ENCODE results near the gene MAD1L1.
A peak's percentile ranks its signal among the peaks of the same experiment; 100 is the strongest.

MAD1L1 gene

GRCh38 chr7:2264158-2264557 lies 31.4 kb upstream of the MAD1L1 start:
- Histone ChIP-seq H3K14ac (ENCODE audit: low read length in 2 of 2) (no peak overlapping the region), H3K36me3 (ENCODE audit: control insufficient read depth in 1 of 2, insufficient read depth in 2 of 2, low read depth in 1 of 2, low read length in 2 of 2) (peaks cover 36% of the 10 kb centered on the region in 2 experiments), H3K18ac (ENCODE audit: low read depth in 1 of 2, low read length in 2 of 2) (no peak overlapping the region), H3K27ac (ENCODE audit: low read length, poor library complexity, severe bottlenecking) (no peak overlapping the region), H2BK12ac (ENCODE audit: low read length in 2 of 2) (no peak overlapping the region), H3K4me2 (ENCODE audit: low read length, poor library complexity, severe bottlenecking) (no peak overlapping the region), H3K9ac (ENCODE audit: low read length) (no peak overlapping the region), H3K4me1 (ENCODE audit: control insufficient read depth, insufficient read depth, low read depth, low read length) (peaks cover 9% of the 10 kb centered on the region), H3K27me3 (ENCODE audit: control insufficient read depth in 1 of 2, insufficient read depth in 1 of 2, low read length in 2 of 2) (no peaks in the 10 kb centered on the region), H4K91ac (ENCODE audit: low read length) (no peak overlapping the region), H2AK5ac (ENCODE audit: low read length, severe bottlenecking) (no peak overlapping the region), H3K9me3 (ENCODE audit: control insufficient read depth, low read length) (no peaks in the 10 kb centered on the region), H4K8ac (ENCODE audit: low read length) (no peak overlapping the region), H3K79me1 (replicated peaks; ENCODE audit: low read length, poor library complexity, severe bottlenecking) (peaks cover 8% of the 10 kb centered on the region), H2AFZ (ENCODE audit: low read depth, low read length) (no peak overlapping the region), H2BK15ac (ENCODE audit: low read depth, poor library complexity, severe bottlenecking) (no peak overlapping the region), H2BK5ac (ENCODE audit: low read depth, low read length, poor library complexity, severe bottlenecking) (no peak overlapping the region), H2BK120ac (ENCODE audit: low read depth, low read length) (no peak overlapping the region), H3K23ac (ENCODE audit: low read length in 2 of 2) (no peak overlapping the region), H3K4ac (ENCODE audit: low read depth in 1 of 2, low read length in 2 of 2) (no peak overlapping the region), H3K4me3 (ENCODE audit: insufficient read depth in 1 of 2, low read depth in 1 of 2, low read length in 2 of 2) (no peak overlapping the region)
- WGBS, result 99% methylated on average over 23 of the region's 23 CpGs
- no peak for DNase-seq

GRCh38 chr7:2263176-2263575 lies 30.4 kb upstream of the MAD1L1 start:
- H3K4ac ChIP-seq (ENCODE audit: low read depth in 1 of 2, low read length in 2 of 2), result no peak overlapping the region
- peaks cover 14% of the 10 kb centered on the region for H3K4me1 ChIP-seq (ENCODE audit: control insufficient read depth, insufficient read depth, low read depth, low read length)
- H3K9me3 ChIP-seq (ENCODE audit: control insufficient read depth, low read length), result no peaks in the 10 kb centered on the region
- no peak overlapping the region for H3K4me2 ChIP-seq (ENCODE audit: low read length, poor library complexity, severe bottlenecking)
- no peak overlapping the region for H3K4me3 ChIP-seq (ENCODE audit: insufficient read depth in 1 of 2, low read depth in 1 of 2, low read length in 2 of 2)
- no peak overlapping the region for H4K8ac ChIP-seq (ENCODE audit: low read length)
- H3K36me3 ChIP-seq (ENCODE audit: control insufficient read depth in 1 of 2, insufficient read depth in 2 of 2, low read depth in 1 of 2, low read length in 2 of 2), result peaks cover 36 to 46% of the 10 kb centered on the region in 2 experiments
- no peak overlapping the region for H2AFZ ChIP-seq (ENCODE audit: low read depth, low read length)
- no peak overlapping the region for H3K9ac ChIP-seq (ENCODE audit: low read length)
- peaks cover 12% of the 10 kb centered on the region for H3K79me1 ChIP-seq (replicated peaks; ENCODE audit: low read length, poor library complexity, severe bottlenecking)
- H3K27ac ChIP-seq (ENCODE audit: low read length, poor library complexity, severe bottlenecking), result no peak overlapping the region
- no peak overlapping the region for H2BK5ac ChIP-seq (ENCODE audit: low read depth, low read length, poor library complexity, severe bottlenecking)
- H2BK120ac ChIP-seq (ENCODE audit: low read depth, low read length), result no peak overlapping the region
- H2AK5ac ChIP-seq (ENCODE audit: low read length, severe bottlenecking), result no peak overlapping the region
- H3K27me3 ChIP-seq (ENCODE audit: control insufficient read depth in 1 of 2, insufficient read depth in 1 of 2, low read length in 2 of 2), result no peaks in the 10 kb centered on the region
- 98% methylated on average over 18 of the region's 18 CpGs for WGBS
- H3K23ac ChIP-seq (ENCODE audit: low read length in 2 of 2), result no peak overlapping the region
- H3K18ac ChIP-seq (ENCODE audit: low read depth in 1 of 2, low read length in 2 of 2), result no peak overlapping the region
- H4K91ac ChIP-seq (ENCODE audit: low read length), result no peak overlapping the region
- H3K14ac ChIP-seq (ENCODE audit: low read length in 2 of 2), result no peak overlapping the region
- no peak for DNase-seq
- H2BK12ac ChIP-seq (ENCODE audit: low read length in 2 of 2), result no peak overlapping the region
- no peak overlapping the region for H2BK15ac ChIP-seq (ENCODE audit: low read depth, poor library complexity, severe bottlenecking)

- H4K91ac ChIP-seq (ENCODE audit: low read length), result no peak overlapping the region
- no peak for DNase-seq
- H3K36me3 ChIP-seq (ENCODE audit: control insufficient read depth in 1 of 2, insufficient read depth in 2 of 2, low read depth in 1 of 2, low read length in 2 of 2), result peaks cover 47 to 60% of the 10 kb centered on the region in 2 experiments
- peaks cover 11% of the 10 kb centered on the region for H3K4me1 ChIP-seq (ENCODE audit: control insufficient read depth, insufficient read depth, low read depth, low read length)
- H2AFZ ChIP-seq (ENCODE audit: low read depth, low read length), result no peak overlapping the region
- peaks cover 12% of the 10 kb centered on the region for H3K79me1 ChIP-seq (replicated peaks; ENCODE audit: low read length, poor library complexity, severe bottlenecking)
- no peak overlapping the region for H4K8ac ChIP-seq (ENCODE audit: low read length)
- no peak overlapping the region for H3K4me2 ChIP-seq (ENCODE audit: low read length, poor library complexity, severe bottlenecking)
- H3K9ac ChIP-seq (ENCODE audit: low read length), result no peak overlapping the region
- H3K18ac ChIP-seq (ENCODE audit: low read depth in 1 of 2, low read length in 2 of 2), result no peak overlapping the region
- H3K4me3 ChIP-seq (ENCODE audit: insufficient read depth in 1 of 2, low read depth in 1 of 2, low read length in 2 of 2), result no peak overlapping the region
- H3K4ac ChIP-seq (ENCODE audit: low read depth in 1 of 2, low read length in 2 of 2), result no peak overlapping the region
- no peaks in the 10 kb centered on the region for H3K27me3 ChIP-seq (ENCODE audit: control insufficient read depth in 1 of 2, insufficient read depth in 1 of 2, low read length in 2 of 2)
- no peak overlapping the region for H3K14ac ChIP-seq (ENCODE audit: low read length in 2 of 2)
- 96% methylated on average over 14 of the region's 14 CpGs for WGBS
- no peak overlapping the region for H2BK5ac ChIP-seq (ENCODE audit: low read depth, low read length, poor library complexity, severe bottlenecking)
- H3K23ac ChIP-seq (ENCODE audit: low read length in 2 of 2), result no peak overlapping the region
- H2BK15ac ChIP-seq (ENCODE audit: low read depth, poor library complexity, severe bottlenecking), result no peak overlapping the region
- H2BK12ac ChIP-seq (ENCODE audit: low read length in 2 of 2), result no peak overlapping the region
- H2BK120ac ChIP-seq (ENCODE audit: low read depth, low read length), result no peak overlapping the region
- no peaks in the 10 kb centered on the region for H3K9me3 ChIP-seq (ENCODE audit: control insufficient read depth, low read length)
- H2AK5ac ChIP-seq (ENCODE audit: low read length, severe bottlenecking), result no peak overlapping the region
- H3K27ac ChIP-seq (ENCODE audit: low read length, poor library complexity, severe bottlenecking), result no peak overlapping the region
Measured at GRCh38 chr7:2261611-2262010, 28.9 kb upstream of the MAD1L1 start.

GRCh38 chr7:2260820-2261219 lies 28.1 kb upstream of the MAD1L1 start:
- no peak overlapping the region for H3K18ac ChIP-seq (ENCODE audit: low read depth in 1 of 2, low read length in 2 of 2)
- H3K23ac ChIP-seq (ENCODE audit: low read length in 2 of 2), result no peak overlapping the region
- peaks cover 12% of the 10 kb centered on the region for H3K79me1 ChIP-seq (replicated peaks; ENCODE audit: low read length, poor library complexity, severe bottlenecking)
- no peaks in the 10 kb centered on the region for H3K27me3 ChIP-seq (ENCODE audit: control insufficient read depth in 1 of 2, insufficient read depth in 1 of 2, low read length in 2 of 2)
- no peak overlapping the region for H3K4me3 ChIP-seq (ENCODE audit: insufficient read depth in 1 of 2, low read depth in 1 of 2, low read length in 2 of 2)
- no peak overlapping the region for H3K14ac ChIP-seq (ENCODE audit: low read length in 2 of 2)
- H2AK5ac ChIP-seq (ENCODE audit: low read length, severe bottlenecking), result no peak overlapping the region
- H3K9me3 ChIP-seq (ENCODE audit: control insufficient read depth, low read length), result no peaks in the 10 kb centered on the region
- no peak overlapping the region for H3K4me2 ChIP-seq (ENCODE audit: low read length, poor library complexity, severe bottlenecking)
- H2BK15ac ChIP-seq (ENCODE audit: low read depth, poor library complexity, severe bottlenecking), result no peak overlapping the region
- H2BK120ac ChIP-seq (ENCODE audit: low read depth, low read length), result no peak overlapping the region
- H4K91ac ChIP-seq (ENCODE audit: low read length), result no peak overlapping the region
- H3K4me1 ChIP-seq (ENCODE audit: control insufficient read depth, insufficient read depth, low read depth, low read length), result peaks cover 16% of the 10 kb centered on the region
- H2BK5ac ChIP-seq (ENCODE audit: low read depth, low read length, poor library complexity, severe bottlenecking), result no peak overlapping the region
- H3K36me3 ChIP-seq (ENCODE audit: control insufficient read depth in 1 of 2, insufficient read depth in 2 of 2, low read depth in 1 of 2, low read length in 2 of 2), result peaks cover 54 to 68% of the 10 kb centered on the region in 2 experiments
- no peak overlapping the region for H4K8ac ChIP-seq (ENCODE audit: low read length)
- H2BK12ac ChIP-seq (ENCODE audit: low read length in 2 of 2), result no peak overlapping the region
- 99% methylated on average over 5 of the region's 5 CpGs for WGBS
- peak; percentile 18 for DNase-seq
- no peak overlapping the region for H3K27ac ChIP-seq (ENCODE audit: low read length, poor library complexity, severe bottlenecking)
- H2AFZ ChIP-seq (ENCODE audit: low read depth, low read length), result no peak overlapping the region
- H3K9ac ChIP-seq (ENCODE audit: low read length), result no peak overlapping the region
- H3K4ac ChIP-seq (ENCODE audit: low read depth in 1 of 2, low read length in 2 of 2), result no peak overlapping the region

All from mesenchymal stem cell (in vitro differentiated cells and primary cell).